CD4-positive, alpha-beta T cell treated with Interferon alpha-2 for 1 hour (primary cell): Measurements from ENCODE around the gene UFSP1.
"Not testable (repeated sequence)": the region's sequence is repeated elsewhere in the genome, so short reads cannot be mapped to it uniquely, and the experiment has no call there.

ENCODE experiments used
- DNase-seq, 2 donors: peaks; one replicate each; pipeline ENCODE4 v3.0.0-alpha.2; 2020 to 2022

Gene UFSP1

GRCh38 chr7:100888988-100889750, at the start of gene UFSP1:
TSS of gene UFSP1 (minus strand) at chr7:100889715. CDS start at chr7:100889271, 444 bp downstream.
- DNase-seq: no peak

DNA sequence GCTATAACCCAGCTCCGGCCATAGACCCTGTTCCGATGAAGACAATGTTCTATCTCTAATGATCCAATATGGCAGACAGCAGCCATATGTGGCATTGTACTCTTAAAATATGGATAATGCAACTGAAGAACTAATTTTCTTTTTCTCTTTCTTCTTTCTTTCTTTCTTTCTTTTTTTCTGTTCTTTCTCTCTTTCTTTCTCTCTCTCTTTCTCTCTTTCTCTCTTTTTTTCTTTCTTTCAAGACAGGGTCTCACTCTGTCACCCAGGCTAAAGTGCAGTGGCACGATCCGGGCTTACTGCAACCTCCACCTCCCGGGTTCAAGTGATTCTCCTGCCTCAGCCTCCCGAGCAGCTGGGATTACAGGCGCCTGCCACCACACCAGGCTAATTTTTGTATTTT, 46.7 kb upstream of the UFSP1 start:
- not testable (repeated sequence) for DNase-seq

DNA sequence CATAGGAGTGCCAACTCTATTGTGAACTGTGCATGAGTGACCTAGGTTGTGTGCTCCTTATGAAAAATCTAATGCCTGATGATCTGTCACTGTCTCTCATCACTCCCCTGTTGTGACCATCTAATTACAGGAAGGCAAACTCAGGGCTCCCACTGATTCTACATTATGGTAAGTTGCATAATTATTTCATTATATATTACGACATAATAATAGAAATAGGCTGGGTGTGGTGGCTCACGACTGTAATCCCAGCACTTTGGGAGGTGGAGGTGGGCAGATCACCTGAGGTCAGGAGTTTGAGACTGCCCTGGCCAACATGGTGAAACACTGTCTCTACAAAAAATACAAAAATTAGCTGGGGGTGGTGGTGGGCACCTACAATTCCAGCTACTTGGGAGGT, 45.9 kb upstream of the UFSP1 start:
- DNase-seq: not testable (repeated sequence)

DNA sequence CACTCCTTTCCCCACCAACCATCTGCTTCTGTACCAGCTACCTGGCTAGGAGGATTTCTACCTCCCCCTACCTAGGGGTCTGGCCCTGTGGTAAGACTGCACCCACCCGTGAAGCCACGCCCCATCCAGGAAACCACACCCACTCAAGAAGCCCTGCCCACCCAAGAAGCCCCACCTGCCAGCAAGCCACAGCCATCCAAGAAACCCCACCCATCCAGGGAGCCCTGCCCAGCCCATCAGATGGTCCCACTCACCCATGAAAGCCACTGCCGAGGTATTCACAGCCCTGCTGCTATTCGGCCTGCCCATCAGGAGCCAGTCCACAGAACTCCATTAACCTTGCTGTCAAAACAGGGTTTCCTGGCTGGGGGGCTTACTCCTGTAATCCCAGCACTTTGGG, 44.2 kb upstream of the UFSP1 start:
- no peak for DNase-seq

GRCh38 chr7:100929808-100930174, 40.3 kb upstream of the UFSP1 start:
- DNase-seq: no peak

DNA sequence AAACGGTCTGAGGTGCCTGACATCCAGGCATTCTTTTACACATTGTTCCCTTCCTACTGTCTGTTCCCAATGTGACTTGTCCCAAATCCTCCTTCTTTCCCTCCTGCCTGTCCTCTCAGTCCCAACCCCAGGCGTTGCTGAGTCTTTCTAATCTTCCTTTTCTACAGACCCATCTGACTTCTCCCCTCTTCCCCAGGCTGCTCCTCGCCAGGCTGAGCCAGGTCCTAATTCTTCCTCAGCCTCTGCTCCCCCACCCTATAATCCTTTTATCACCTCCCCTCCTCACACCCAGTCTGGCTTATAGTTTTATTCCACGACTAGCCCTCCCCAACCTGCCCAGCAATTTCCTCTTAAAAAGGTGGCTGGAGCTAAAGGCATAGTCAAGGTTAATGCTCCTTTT, 34.1 kb upstream of the UFSP1 start:
- DNase-seq: not testable (repeated sequence)

DNA sequence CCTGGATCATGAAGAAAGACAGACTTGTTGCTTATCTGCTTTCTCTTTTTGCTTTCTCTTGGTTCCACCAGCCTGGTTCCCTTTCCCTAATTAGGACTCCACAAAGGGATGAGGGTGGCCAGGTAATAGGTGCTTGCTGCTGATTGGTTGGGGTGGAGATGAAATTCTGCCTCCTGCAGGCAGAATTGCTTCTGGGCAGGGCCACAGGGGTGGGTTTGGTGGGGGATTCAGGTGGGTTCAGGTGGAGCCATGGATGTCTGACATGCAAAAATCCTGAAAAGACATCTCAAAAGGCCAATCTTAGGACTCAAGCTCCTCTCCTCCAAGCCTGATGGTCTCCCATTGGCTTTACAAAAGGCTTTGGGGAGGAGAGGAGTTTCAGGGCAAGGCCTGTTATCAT, 31.5 kb upstream of the UFSP1 start:
- DNase-seq: no peak

DNA sequence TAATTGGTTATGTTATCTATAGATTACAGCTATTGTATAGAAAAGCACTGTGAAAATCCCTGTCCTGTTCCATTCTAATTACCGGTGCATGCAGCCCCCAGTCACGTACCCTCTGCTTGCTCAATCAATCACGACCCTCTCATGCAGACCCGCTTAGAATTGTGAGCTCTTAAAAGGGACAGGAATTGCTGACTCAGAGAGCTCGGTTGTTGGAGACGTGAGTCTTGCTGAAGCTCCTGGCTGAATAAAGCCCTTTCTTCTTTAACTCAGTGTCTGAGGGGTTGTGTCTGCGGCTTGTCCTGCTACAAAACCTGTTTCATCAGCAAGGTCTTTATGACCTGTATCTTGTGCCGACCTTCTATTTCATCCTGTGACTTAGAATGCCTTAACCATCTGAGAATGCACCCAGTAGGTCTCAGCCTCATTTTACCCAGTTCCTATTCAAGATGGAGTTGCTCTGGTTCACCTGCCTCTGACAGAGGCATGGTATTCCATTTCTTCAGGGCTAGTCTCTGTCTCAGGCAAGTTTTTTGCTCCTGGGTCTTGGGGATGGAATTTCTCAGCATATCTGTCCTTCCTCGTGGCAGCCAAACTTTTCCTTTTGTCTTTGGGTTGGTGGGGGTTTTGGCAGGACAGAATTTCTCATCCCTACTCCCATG, 30.4 kb upstream of the UFSP1 start:
- not testable (repeated sequence) for DNase-seq

- not testable (repeated sequence) for DNase-seq
These were observed 29.8 kb upstream of the UFSP1 start for GRCh38 chr7:100919335-100919734.

GRCh38 chr7:100914879-100915447, 25.4 kb upstream of the UFSP1 start:
- DNase-seq: peak in 1 of 2 donors; percentile 39

DNA sequence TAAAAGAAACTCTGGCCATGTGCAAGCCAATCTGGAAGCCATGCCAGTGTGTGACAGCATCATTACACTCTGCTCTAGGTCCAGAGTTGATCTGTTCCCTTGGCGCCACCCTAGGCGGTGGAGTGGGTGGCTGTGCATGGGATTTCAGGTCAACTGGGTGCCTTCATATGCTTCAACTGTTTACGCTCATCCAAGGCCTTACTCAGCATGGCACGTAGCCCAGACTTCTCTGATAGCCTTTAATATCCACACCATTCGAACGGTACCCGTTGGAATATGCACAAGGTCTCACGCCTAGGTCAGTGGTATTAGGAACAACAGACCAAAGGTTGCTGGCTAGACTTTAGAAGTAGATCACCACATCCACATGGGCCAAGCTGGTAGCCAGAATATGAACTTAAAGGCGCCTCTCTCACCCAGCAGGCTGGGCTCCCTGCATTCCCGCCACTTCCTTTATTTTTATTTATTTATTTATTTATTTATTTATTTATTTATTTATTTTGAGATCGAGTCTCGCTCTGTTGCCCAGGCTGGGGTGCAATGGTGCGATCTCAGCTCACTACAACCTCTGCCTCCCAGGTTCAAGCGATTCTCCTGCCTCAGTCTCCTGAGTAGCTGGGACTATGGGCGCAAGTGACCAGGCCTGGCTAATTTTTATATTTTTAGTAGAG, 24.8 kb upstream of the UFSP1 start:
- DNase-seq: no peak

DNA sequence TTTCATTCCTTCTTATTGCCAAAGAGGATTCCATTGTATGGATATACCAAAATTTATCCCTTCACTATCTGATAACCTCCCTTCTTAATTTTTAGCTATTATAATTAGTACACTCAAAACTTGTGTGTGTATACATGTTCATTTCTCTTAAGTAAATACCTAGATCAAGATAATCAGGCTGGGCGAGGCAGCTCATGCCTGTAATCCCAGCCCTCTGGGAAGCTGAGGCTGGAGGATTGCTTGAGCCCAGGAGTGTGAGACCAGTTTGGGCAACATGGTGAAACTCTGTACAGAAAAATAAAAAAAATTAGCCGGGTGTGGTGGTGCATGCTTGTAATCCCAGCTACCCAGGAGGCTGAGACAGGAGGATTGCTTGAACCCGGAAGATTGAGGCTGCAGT, 22.0 kb upstream of the UFSP1 start:
- DNase-seq: no peak

- DNase-seq: peak in 1 of 2 donors; percentile 40
These were observed 20.9 kb upstream of the UFSP1 start for GRCh38 chr7:100910443-100910842.

DNA sequence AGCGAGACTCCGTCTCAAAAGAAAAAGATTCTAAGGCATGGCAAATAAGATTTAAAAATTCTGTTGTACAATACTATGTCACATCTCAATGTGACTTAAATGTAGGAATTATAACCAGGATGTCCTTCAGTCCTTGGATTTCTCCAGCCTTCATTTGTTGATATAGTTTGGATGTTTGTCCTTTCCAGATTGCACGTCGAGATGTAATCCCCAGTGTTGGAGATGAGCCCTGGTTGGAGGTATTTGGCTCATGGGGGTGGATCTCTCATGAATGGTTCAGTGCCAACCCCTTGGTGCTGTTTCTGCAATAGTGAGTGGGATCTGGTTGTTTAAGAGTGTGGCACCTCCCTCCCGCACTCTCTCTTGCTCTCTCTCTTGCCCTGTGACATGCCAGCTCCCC, 19.0 kb upstream of the UFSP1 start:
- DNase-seq: no peak

GRCh38 chr7:100902638-100903037, 13.1 kb upstream of the UFSP1 start:
- DNase-seq: no peak

GRCh38 chr7:100901921-100902332, 12.4 kb upstream of the UFSP1 start:
- DNase-seq: no peak

DNA sequence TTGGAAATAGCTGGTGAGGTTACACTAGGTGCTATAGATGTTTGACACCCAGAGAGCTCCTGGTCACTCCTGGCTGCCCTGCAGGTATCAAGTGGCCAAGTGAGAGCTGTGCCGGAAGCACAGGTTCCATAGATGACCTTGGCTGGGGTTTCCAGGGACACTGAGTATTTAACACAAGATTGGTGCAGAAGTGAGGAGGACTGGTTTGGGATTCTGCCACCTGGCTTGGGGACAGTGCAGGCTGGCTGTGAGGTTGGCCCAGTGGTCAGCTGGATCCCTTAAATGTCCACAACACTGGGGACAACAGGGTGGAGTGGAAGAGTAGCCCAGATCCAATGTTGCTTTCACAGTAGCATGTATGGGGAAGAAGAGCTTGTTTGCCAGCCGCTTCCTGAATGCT, 11.5 kb upstream of the UFSP1 start:
- no peak for DNase-seq

DNA sequence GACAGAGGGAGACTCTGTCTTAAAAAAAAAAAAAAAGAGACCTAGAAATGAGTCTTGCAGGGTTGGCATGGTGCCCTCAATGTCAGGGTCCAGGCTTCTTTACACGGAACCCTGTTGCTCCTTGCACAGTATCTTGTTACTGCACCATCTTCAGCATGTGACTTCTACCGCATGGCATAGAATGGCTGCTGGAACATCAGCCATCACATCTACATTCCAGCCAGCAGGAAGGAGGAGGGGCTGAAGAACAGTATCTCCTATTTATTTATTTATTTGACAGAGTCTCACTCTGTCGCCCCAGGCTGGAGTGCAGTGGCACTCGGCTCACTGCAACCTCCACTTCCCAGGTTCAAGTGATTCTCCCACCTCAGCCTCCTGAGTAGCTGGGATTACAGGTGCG, 9.9 kb upstream of the UFSP1 start:
- DNase-seq: no peak

DNA sequence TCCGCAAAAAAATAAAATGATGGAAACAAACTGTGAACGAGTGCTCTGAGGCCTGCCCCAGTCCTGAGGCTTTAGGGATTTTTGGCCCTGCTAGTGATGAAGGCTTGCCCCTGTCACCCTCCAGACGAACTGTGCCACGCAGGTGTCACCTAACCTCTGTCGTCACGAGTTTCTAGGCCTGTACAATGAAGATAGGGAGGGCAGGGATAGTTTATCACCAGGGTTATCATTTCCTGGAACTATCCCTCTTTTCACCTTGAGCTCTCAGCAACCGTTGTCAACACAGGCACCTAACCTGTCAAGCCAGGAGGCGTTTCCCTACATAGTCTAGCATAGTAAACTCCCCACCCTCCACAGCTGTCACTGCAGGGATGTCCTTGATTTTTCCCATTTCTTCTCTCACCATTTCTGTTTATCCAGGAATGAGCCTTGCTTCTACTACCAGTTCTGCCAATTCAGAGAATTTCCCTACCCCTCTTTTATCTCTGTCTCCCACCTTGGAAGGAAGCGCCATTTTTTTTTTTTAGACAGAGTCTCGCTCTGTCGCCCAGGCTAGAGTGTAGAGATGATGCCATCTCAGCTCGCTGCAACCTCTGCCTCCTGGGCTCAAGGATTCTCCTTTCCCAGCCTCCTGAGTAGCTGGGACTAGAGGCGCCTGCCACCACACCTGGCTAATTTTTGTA, 8.4 kb upstream of the UFSP1 start:
- no peak for DNase-seq

DNA sequence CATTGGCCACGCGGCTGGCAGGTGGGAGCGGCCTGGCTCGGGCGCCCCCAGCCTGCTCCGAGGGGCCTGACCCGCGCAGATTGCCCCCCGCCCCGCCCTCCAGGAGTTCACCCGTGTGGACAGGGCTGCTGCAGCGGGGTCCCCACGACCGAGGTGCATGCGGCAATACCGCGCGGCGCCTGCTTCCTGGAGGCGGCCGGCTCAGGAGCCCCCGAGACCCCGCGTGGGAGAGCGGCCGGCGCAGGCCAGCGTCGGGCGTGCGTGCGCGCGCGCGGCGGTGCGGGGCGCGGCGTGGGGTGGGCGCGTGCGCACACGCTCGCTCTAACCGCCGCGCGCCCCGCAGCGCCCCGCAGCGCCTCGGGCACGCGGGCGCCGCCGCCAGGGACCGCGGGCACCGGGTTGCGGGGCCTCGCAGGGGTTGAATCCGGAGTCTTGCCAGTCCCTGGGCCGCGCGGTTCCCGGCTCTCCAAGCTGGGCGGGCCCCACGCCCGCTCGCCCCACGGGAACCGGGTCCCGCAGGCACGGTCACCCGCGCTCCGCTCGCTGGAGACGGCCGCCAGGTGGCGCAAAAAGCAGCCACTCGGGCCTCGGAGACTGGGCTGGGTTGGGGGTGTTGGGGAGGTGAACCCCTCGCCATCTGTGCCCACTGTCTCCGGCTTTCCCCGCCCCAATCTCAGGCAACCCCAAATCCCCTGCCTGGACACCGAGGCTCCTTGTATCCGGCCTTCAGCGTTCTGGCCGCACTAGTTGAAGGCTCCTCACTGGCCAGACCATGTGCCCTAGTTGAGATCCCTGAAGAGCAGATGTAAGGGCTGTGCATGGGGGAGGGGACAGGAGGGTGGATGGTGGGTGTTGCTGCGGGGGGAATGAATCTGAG, 7.5 kb upstream of the UFSP1 start:
- peak; percentile 55 to 74 for DNase-seq

DNA sequence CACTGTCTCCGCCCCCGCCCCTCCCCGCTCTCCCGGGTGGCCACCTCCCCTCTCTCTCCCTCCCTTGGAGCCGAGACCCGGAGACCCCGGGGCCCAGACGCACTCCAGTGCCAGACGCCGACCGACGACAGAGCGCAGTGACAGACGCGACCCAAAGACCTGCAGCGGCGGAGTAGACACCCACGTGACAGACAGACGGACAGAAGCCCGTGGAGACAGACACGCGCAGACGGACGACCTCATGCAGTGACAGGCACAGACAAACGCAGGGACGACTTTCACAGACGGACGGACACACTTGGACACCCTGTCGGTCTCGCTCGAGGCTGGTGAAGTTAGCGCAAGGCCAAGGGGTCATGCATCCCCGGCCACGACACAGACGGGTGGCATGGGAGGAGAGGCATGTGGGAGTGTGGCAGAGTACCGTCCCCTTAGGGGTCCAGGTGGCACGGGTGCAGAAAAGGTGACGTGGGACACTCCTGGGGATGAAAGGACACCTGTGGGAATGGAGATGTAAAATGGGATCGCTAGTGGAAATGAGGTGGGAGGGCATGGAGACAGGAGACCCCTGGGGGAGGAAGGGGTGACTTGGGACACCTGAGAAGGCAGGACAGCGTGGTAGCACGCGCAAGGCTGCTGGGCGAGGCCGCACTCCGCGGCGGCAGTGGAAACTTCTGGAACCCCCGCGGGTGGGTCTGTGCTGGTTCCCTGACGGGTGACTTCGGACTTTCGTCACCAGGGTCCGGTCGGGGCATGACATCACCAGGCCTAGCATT, 6.6 kb upstream of the UFSP1 start:
- peak; percentile 33 to 55 for DNase-seq

GRCh38 chr7:100895701-100895955, 6.1 kb upstream of the UFSP1 start, which contains the start of gene ACHE:
TSS of gene ACHE (minus strand) at chr7:100895888. CDS start at chr7:100894232, 1,656 bp downstream.
- no peak for DNase-seq
